ENCODE data around the gene PDZK1IP1. TPM values are rescaled to one million over a fixed set of nuclear protein-coding genes. Genes with fewer than 3 reads are reported as not detected.
"Not testable (repeated sequence)": the region's sequence is repeated elsewhere in the genome, so short reads cannot be mapped to it uniquely, and the experiment has no call there.

Gene PDZK1IP1
- total RNA-seq, 1 experiment from 2014 or later: 19.6 TPM

DNA sequence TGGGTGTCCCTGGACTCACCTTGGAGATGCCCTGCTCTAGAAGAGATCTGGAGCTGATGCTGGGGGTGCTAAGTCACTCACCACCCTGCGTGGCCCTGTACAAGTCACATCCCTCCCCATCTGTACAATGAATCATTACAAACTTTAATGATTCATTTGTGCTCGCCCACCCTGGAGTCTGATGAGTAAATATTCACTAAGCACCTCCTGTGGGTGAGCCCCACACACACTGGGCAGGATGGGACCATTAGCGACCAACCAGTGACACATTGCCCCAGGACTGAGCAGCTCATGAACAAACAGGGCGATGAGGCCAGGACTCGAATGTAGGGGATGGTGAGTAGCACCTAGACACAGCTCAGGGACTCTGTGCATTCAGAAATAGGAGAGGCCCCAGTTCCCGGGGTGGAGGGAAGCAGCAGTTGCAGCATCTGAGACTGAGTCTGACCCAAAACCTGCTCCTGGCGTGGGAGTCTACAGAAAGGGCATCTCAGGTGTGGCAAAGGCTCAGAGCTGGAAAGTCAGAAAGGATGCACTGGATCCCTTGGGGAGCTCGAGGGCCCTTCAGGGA, 18.1 kb upstream of the PDZK1IP1 start:
- ChIA-PET POLR2A (no interaction called here), CTCF (interaction anchor here (1.1 to 2.0 kb wide), 2 partner anchors 15 to 55 kb away, joined by 3 to 5 read pairs; no protein-coding TSS in a partner anchor)
- intact Hi-C loops (cut with micrococcal nuclease): no loop called here

DNA sequence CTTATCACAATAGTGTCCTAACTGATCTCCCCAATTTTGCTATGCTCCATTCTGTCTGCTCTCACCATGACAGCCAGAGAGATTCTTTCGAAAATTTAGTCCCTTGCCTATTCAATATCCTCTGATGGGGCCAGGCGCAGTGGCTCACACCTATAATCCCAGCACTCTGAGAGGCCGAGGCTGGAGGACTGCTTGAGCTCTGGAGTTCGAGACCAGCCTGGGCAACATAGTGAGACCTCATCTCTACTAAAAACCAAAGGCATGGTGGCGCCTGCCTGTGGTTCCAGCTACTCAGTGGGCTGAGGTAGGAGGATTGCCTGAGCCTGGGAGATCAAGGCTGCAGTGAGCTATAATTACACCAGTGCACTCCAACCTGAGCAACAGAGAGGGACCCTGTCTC, 16.1 kb upstream of the PDZK1IP1 start:
- ChIA-PET POLR2A (no interaction called here), CTCF (interaction anchor here (0.8 to 2.6 kb wide), 7 partner anchors 10 to 480 kb away, joined by 3 to 15 read pairs (median 5); no protein-coding TSS in a partner anchor)
- peaks cover 14% of the 10 kb centered on the region for H3K27me3 Mint-ChIP-seq (ENCODE audit: insufficient read depth, unreplicated experiment)
- H3K36me3 Mint-ChIP-seq (ENCODE audit: insufficient read depth, unreplicated experiment): no peaks in the 10 kb centered on the region
- TF ChIP-seq, protein P1, sequence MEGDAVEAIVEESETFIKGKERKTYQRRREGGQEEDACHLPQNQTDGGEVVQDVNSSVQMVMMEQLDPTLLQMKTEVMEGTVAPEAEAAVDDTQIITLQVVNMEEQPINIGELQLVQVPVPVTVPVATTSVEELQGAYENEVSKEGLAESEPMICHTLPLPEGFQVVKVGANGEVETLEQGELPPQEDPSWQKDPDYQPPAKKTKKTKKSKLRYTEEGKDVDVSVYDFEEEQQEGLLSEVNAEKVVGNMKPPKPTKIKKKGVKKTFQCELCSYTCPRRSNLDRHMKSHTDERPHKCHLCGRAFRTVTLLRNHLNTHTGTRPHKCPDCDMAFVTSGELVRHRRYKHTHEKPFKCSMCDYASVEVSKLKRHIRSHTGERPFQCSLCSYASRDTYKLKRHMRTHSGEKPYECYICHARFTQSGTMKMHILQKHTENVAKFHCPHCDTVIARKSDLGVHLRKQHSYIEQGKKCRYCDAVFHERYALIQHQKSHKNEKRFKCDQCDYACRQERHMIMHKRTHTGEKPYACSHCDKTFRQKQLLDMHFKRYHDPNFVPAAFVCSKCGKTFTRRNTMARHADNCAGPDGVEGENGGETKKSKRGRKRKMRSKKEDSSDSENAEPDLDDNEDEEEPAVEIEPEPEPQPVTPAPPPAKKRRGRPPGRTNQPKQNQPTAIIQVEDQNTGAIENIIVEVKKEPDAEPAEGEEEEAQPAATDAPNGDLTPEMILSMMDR (IDR thresholded peaks at IDR 0.05; ENCODE audit: unreplicated experiment): no peak
- no peak overlapping the region for H3K4me3 Mint-ChIP-seq (ENCODE audit: unreplicated experiment)
- DNase-seq (ENCODE audit: unreplicated experiment): no peak
- no peaks in the 10 kb centered on the region for H3K4me1 Mint-ChIP-seq (ENCODE audit: insufficient read depth, unreplicated experiment)
- intact Hi-C loops (cut with micrococcal nuclease): no loop called here
- BruUV-seq (replicated peaks): no TSS peak
- H3K27ac Mint-ChIP-seq (ENCODE audit: low read depth, unreplicated experiment): no peak overlapping the region
- peaks cover 10% of the 10 kb centered on the region for H3K9me3 Mint-ChIP-seq (ENCODE audit: unreplicated experiment)

More for the DNA sequence above, 18.1 kb upstream of the PDZK1IP1 start:
- Mint-ChIP-seq H3K9me3 (ENCODE audit: unreplicated experiment) (peaks cover 10% of the 10 kb centered on the region), H3K4me3 (ENCODE audit: unreplicated experiment) (no peak overlapping the region), H3K4me1 (ENCODE audit: insufficient read depth, unreplicated experiment) (no peaks in the 10 kb centered on the region), H3K36me3 (ENCODE audit: insufficient read depth, unreplicated experiment) (no peaks in the 10 kb centered on the region), H3K27me3 (ENCODE audit: insufficient read depth, unreplicated experiment) (peaks cover 14% of the 10 kb centered on the region), H3K27ac (ENCODE audit: low read depth, unreplicated experiment) (no peak overlapping the region)
- BruUV-seq (replicated peaks): no TSS peak
- TF ChIP-seq, protein P1 (IDR thresholded peaks at IDR 0.05; ENCODE audit: unreplicated experiment): no peak
- DNase-seq (ENCODE audit: unreplicated experiment): no peak

DNA sequence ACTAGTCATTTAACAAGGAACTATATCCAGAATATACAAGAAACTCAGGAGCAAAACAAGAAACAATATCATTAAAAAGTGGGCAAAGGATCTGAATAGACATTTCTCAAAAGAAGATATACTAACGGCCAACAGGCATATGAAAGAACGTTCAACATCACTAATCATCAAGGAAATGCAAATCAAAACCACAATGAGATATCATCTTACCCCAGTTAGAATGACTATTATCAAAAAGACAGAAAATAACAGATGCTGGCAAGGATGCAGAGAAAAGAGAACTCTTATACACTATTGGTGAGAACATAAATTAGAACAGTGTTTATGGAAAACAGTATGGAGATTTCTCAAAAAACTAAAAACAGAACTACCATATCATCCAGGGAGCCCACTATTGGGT, 13.7 kb upstream of the PDZK1IP1 start:
- BruUV-seq (replicated peaks); H3K4me1 Mint-ChIP-seq (ENCODE audit: insufficient read depth, unreplicated experiment); H3K36me3 Mint-ChIP-seq (ENCODE audit: insufficient read depth, unreplicated experiment); H3K4me3 Mint-ChIP-seq (ENCODE audit: unreplicated experiment); POLR2A ChIA-PET; H3K27ac Mint-ChIP-seq (ENCODE audit: low read depth, unreplicated experiment); intact Hi-C loops (cut with micrococcal nuclease); DNase-seq (ENCODE audit: unreplicated experiment): not testable (repeated sequence)
- Mint-ChIP-seq H3K27me3 (ENCODE audit: insufficient read depth, unreplicated experiment) (peaks cover 23% of the 10 kb centered on the region), H3K9me3 (ENCODE audit: unreplicated experiment) (peaks cover 10% of the 10 kb centered on the region)
- CTCF ChIA-PET: interaction anchor here (1.8 to 3.5 kb wide), 3 partner anchors 9 to 11 kb away, joined by 5 to 33 read pairs (median 15); partner anchors contain the start of gene PDZK1IP1

DNA sequence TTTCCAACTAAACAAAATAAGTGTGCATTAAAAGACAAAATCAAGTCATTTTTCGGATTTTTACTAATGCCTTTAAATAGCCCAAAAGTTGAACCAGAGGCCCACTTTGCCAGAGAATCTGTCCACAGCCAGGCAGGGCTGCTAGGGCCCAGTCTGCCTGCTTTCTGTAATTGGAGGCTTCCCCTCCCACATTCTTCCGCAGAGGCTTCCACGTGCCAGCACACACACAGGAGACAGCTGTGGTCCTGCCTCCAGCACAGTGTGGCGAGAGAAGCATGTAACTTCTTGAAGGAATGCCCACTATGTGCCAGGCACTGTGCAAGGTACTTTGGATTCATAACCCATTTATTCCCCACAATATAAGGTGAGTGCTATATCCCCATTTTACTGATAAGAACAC, 11.3 kb upstream of the PDZK1IP1 start:
- Mint-ChIP-seq H3K27me3 (ENCODE audit: insufficient read depth, unreplicated experiment) (peaks cover 24% of the 10 kb centered on the region), H3K36me3 (ENCODE audit: insufficient read depth, unreplicated experiment) (no peaks in the 10 kb centered on the region), H3K4me1 (ENCODE audit: insufficient read depth, unreplicated experiment) (no peaks in the 10 kb centered on the region), H3K27ac (ENCODE audit: low read depth, unreplicated experiment) (no peak overlapping the region), H3K4me3 (ENCODE audit: unreplicated experiment) (no peak overlapping the region), H3K9me3 (ENCODE audit: unreplicated experiment) (peaks cover 10% of the 10 kb centered on the region)
- no TSS peak for BruUV-seq (replicated peaks)
- CTCF ChIA-PET: interaction anchor here (3.2 to 3.5 kb wide), 2 partner anchors 9 to 62 kb away, joined by 24 to 33 read pairs; partner anchors contain the start of gene PDZK1IP1
- TF ChIP-seq, protein P1 (IDR thresholded peaks at IDR 0.05; ENCODE audit: unreplicated experiment): no peak
- POLR2A ChIA-PET: interaction anchor here (0.7 to 1.8 kb wide), 4 partner anchors 9 to 125 kb away, joined by 3 to 10 read pairs (median 4); partner anchors contain the start of gene PDZK1IP1
- no peak for DNase-seq (ENCODE audit: unreplicated experiment)
- intact Hi-C loops (cut with micrococcal nuclease): no loop called here

All from MCF 10A (cell line).